ENCODE measurements around the gene TRAF4.
"Not testable (repeated sequence)": the region's sequence is repeated elsewhere in the genome, so short reads cannot be mapped to it uniquely, and the experiment has no call there.

The TRAF4 gene

GRCh38 chr17:28734712-28735241 is 9.0 kb upstream of the TRAF4 start:
- H3K4me1 ChIP-seq (ENCODE audit: control extremely low read depth in 1 of 4, control insufficient read depth in 4 of 4, insufficient read depth in 4 of 4, low read length in 3 of 4), result peaks cover 3 to 19% (median 15%) of the 10 kb centered on the region in 4 experiments

GRCh38 chr17:28735242-28735722 is 8.5 kb upstream of the TRAF4 start:
- Histone ChIP-seq H3K9me3 (ENCODE audit: control extremely low read depth in 1 of 5, control insufficient read depth in 4 of 5, insufficient read depth in 2 of 5, low read depth in 1 of 5, low read length in 4 of 5) (peaks cover 0 to 3% (median 0%) of the 10 kb centered on the region in 5 experiments), H3K4me1 (ENCODE audit: control extremely low read depth in 1 of 4, control insufficient read depth in 4 of 4, insufficient read depth in 4 of 4, low read length in 3 of 4) (peaks cover 3 to 22% (median 17%) of the 10 kb centered on the region in 4 experiments), H3K36me3 (ENCODE audit: control insufficient read depth in 4 of 4, insufficient read depth in 4 of 4, low read length in 3 of 4) (peaks cover 0 to 5% (median 4%) of the 10 kb centered on the region in 4 experiments), H3K27me3 (replicated peaks in 2 of 5; ENCODE audit: control insufficient read depth in 4 of 5, insufficient read depth in 5 of 5, low read length in 4 of 5) (no peaks in the 10 kb centered on the region), H3K4me3 (ENCODE audit: control insufficient read depth in 1 of 7, extremely low read depth in 1 of 7, insufficient read depth in 4 of 7, low read depth in 2 of 7, low read length in 6 of 7) (no peak overlapping the region), H3K27ac (ENCODE audit: insufficient read depth in 1 of 2, low read depth in 1 of 2, low read length in 2 of 2, poor library complexity in 1 of 2, severe bottlenecking in 2 of 2) (peak overlapping the region in 1 of 2 experiments; percentile 15)
- ChIA-PET POLR2A (no interaction called here), CTCF (interaction anchor here (1.5 to 17.9 kb wide), 2 partner anchors 9 to 11 kb away, joined by 4 to 507 read pairs; partner anchors contain the start of genes TLCD1 and TRAF4)
- WGBS (ENCODE audit: insufficient coverage), result 84% methylated on average over 3 of the region's 5 CpGs
- no peak for DNase-seq

More at GRCh38 chr17:28734712-28735241, 9.0 kb upstream of the TRAF4 start:
- no peak for DNase-seq
- Histone ChIP-seq H3K4me3 (ENCODE audit: control insufficient read depth in 1 of 7, extremely low read depth in 1 of 7, insufficient read depth in 4 of 7, low read depth in 2 of 7, low read length in 6 of 7) (no peak overlapping the region), H3K36me3 (ENCODE audit: control insufficient read depth in 4 of 4, insufficient read depth in 4 of 4, low read length in 3 of 4) (peaks cover 0 to 5% (median 4%) of the 10 kb centered on the region in 4 experiments), H3K27ac (ENCODE audit: insufficient read depth in 1 of 2, low read depth in 1 of 2, low read length in 2 of 2, poor library complexity in 1 of 2, severe bottlenecking in 2 of 2) (peak overlapping the region in 1 of 2 experiments; percentile 15), H3K27me3 (replicated peaks in 2 of 5; ENCODE audit: control insufficient read depth in 4 of 5, insufficient read depth in 5 of 5, low read length in 4 of 5) (no peaks in the 10 kb centered on the region), H3K9me3 (ENCODE audit: control extremely low read depth in 1 of 5, control insufficient read depth in 4 of 5, insufficient read depth in 2 of 5, low read depth in 1 of 5, low read length in 4 of 5) (peaks cover 0 to 3% (median 0%) of the 10 kb centered on the region in 5 experiments)
- ChIA-PET POLR2A (no interaction called here), CTCF (interaction anchor here (1.5 to 17.9 kb wide), 2 partner anchors 8 to 11 kb away, joined by 4 to 507 read pairs; partner anchors contain the start of genes TLCD1 and TRAF4)
- 100% methylated on average over 7 of the region's 10 CpGs for WGBS (ENCODE audit: insufficient coverage)

GRCh38 chr17:28735913-28736769 is 7.7 kb upstream of the TRAF4 start:
- CTCF ChIA-PET, result interaction anchor here (0.6 to 18.9 kb wide), 4 partner anchors 9 to 45 kb away, joined by 3 to 507 read pairs (median 256); partner anchors contain the start of genes NEK8, RPL23A, TLCD1 and TRAF4
- WGBS (ENCODE audit: insufficient coverage), result no CpG with 5 or more reads among the region's 8 CpGs
- H3K27me3 ChIP-seq (replicated peaks in 2 of 5; ENCODE audit: control insufficient read depth in 4 of 5, insufficient read depth in 5 of 5, low read length in 4 of 5); H3K9me3 ChIP-seq (ENCODE audit: control extremely low read depth in 1 of 5, control insufficient read depth in 4 of 5, insufficient read depth in 2 of 5, low read depth in 1 of 5, low read length in 4 of 5); H3K4me3 ChIP-seq (ENCODE audit: control insufficient read depth in 1 of 7, extremely low read depth in 1 of 7, insufficient read depth in 4 of 7, low read depth in 2 of 7, low read length in 6 of 7); DNase-seq; POLR2A ChIA-PET; H3K36me3 ChIP-seq (ENCODE audit: control insufficient read depth in 4 of 4, insufficient read depth in 4 of 4, low read length in 3 of 4); H3K27ac ChIP-seq (ENCODE audit: insufficient read depth in 1 of 2, low read depth in 1 of 2, low read length in 2 of 2, poor library complexity in 1 of 2, severe bottlenecking in 2 of 2): not testable (repeated sequence)
- peaks cover 3 to 31% (median 25%) of the 10 kb centered on the region in 4 experiments for H3K4me1 ChIP-seq (ENCODE audit: control extremely low read depth in 1 of 4, control insufficient read depth in 4 of 4, insufficient read depth in 4 of 4, low read length in 3 of 4)

- ChIA-PET POLR2A (no interaction called here), CTCF (interaction anchor here (0.6 to 18.9 kb wide), 3 partner anchors 10 to 46 kb away, joined by 3 to 507 read pairs (median 3); partner anchors contain the start of genes NEK8, RPL23A and TLCD1)
- WGBS (ENCODE audit: insufficient coverage), result 96% methylated on average over 8 of the region's 12 CpGs
- Histone ChIP-seq H3K27me3 (replicated peaks in 2 of 5; ENCODE audit: control insufficient read depth in 4 of 5, insufficient read depth in 5 of 5, low read length in 4 of 5) (no peaks in the 10 kb centered on the region), H3K27ac (ENCODE audit: insufficient read depth in 1 of 2, low read depth in 1 of 2, low read length in 2 of 2, poor library complexity in 1 of 2, severe bottlenecking in 2 of 2) (no peak overlapping the region), H3K4me3 (ENCODE audit: control insufficient read depth in 1 of 7, extremely low read depth in 1 of 7, insufficient read depth in 4 of 7, low read depth in 2 of 7, low read length in 6 of 7) (no peak overlapping the region), H3K4me1 (ENCODE audit: control extremely low read depth in 1 of 4, control insufficient read depth in 4 of 4, insufficient read depth in 4 of 4, low read length in 3 of 4) (peaks cover 3 to 42% (median 37%) of the 10 kb centered on the region in 4 experiments), H3K9me3 (ENCODE audit: control extremely low read depth in 1 of 5, control insufficient read depth in 4 of 5, insufficient read depth in 2 of 5, low read depth in 1 of 5, low read length in 4 of 5) (peaks cover 0 to 3% (median 0%) of the 10 kb centered on the region in 5 experiments), H3K36me3 (ENCODE audit: control insufficient read depth in 4 of 4, insufficient read depth in 4 of 4, low read length in 3 of 4) (peaks cover 0 to 5% (median 4%) of the 10 kb centered on the region in 4 experiments)
- DNase-seq, result no peak
These were observed 6.5 kb upstream of the TRAF4 start for GRCh38 chr17:28737316-28737715.

- Histone ChIP-seq H3K27me3 (replicated peaks in 2 of 5; ENCODE audit: control insufficient read depth in 4 of 5, insufficient read depth in 5 of 5, low read length in 4 of 5) (no peaks in the 10 kb centered on the region), H3K4me1 (ENCODE audit: control extremely low read depth in 1 of 4, control insufficient read depth in 4 of 4, insufficient read depth in 4 of 4, low read length in 3 of 4) (peaks cover 3 to 49% (median 44%) of the 10 kb centered on the region in 4 experiments), H3K36me3 (ENCODE audit: control insufficient read depth in 4 of 4, insufficient read depth in 4 of 4, low read length in 3 of 4) (peaks cover 0 to 5% (median 4%) of the 10 kb centered on the region in 4 experiments), H3K27ac (ENCODE audit: insufficient read depth in 1 of 2, low read depth in 1 of 2, low read length in 2 of 2, poor library complexity in 1 of 2, severe bottlenecking in 2 of 2) (no peak overlapping the region), H3K4me3 (ENCODE audit: control insufficient read depth in 1 of 7, extremely low read depth in 1 of 7, insufficient read depth in 4 of 7, low read depth in 2 of 7, low read length in 6 of 7) (no peak overlapping the region), H3K9me3 (ENCODE audit: control extremely low read depth in 1 of 5, control insufficient read depth in 4 of 5, insufficient read depth in 2 of 5, low read depth in 1 of 5, low read length in 4 of 5) (peaks cover 0 to 3% (median 0%) of the 10 kb centered on the region in 5 experiments)
- ChIA-PET POLR2A (interaction anchor here (0.5 kb wide), 1 partner anchor 25 kb away, joined by 3 read pairs; no protein-coding TSS in a partner anchor), CTCF (interaction anchor here (1.0 to 18.9 kb wide), 2 partner anchors 11 to 12 kb away, joined by 3 to 507 read pairs; partner anchors contain the start of genes NEK8, RPL23A and TLCD1)
- peak in 1 of 3 donors; percentile 44 for DNase-seq
- 96% methylated on average over 14 of the region's 22 CpGs for WGBS (ENCODE audit: insufficient coverage)
These were observed 5.8 kb upstream of the TRAF4 start for GRCh38 chr17:28737770-28738679.

GRCh38 chr17:28738680-28739384 is 5.0 kb upstream of the TRAF4 start:
- H3K27me3 ChIP-seq (replicated peaks in 2 of 5; ENCODE audit: control insufficient read depth in 4 of 5, insufficient read depth in 5 of 5, low read length in 4 of 5), result no peaks in the 10 kb centered on the region
- ChIA-PET CTCF (interaction anchor here (18.9 kb wide), 1 partner anchor 12 kb away, joined by 507 read pairs; the partner anchor contains the start of genes NEK8, RPL23A and TLCD1), POLR2A (interaction anchor here (0.5 to 0.7 kb wide), 2 partner anchors 10 to 24 kb away, joined by 3 to 4 read pairs; partner anchors contain the start of gene NEK8)
- no peak overlapping the region for H3K4me3 ChIP-seq (ENCODE audit: control insufficient read depth in 1 of 7, extremely low read depth in 1 of 7, insufficient read depth in 4 of 7, low read depth in 2 of 7, low read length in 6 of 7)
- peak; percentile 65 to 95 (median 92) for DNase-seq
- WGBS (ENCODE audit: insufficient coverage), result 72% methylated on average over 6 of the region's 10 CpGs
- peaks cover 3 to 55% (median 50%) of the 10 kb centered on the region in 4 experiments for H3K4me1 ChIP-seq (ENCODE audit: control extremely low read depth in 1 of 4, control insufficient read depth in 4 of 4, insufficient read depth in 4 of 4, low read length in 3 of 4)
- H3K36me3 ChIP-seq (ENCODE audit: control insufficient read depth in 4 of 4, insufficient read depth in 4 of 4, low read length in 3 of 4), result peaks cover 0 to 5% (median 4%) of the 10 kb centered on the region in 4 experiments
- no peak overlapping the region for H3K27ac ChIP-seq (ENCODE audit: insufficient read depth in 1 of 2, low read depth in 1 of 2, low read length in 2 of 2, poor library complexity in 1 of 2, severe bottlenecking in 2 of 2)
- H3K9me3 ChIP-seq (ENCODE audit: control extremely low read depth in 1 of 5, control insufficient read depth in 4 of 5, insufficient read depth in 2 of 5, low read depth in 1 of 5, low read length in 4 of 5), result peaks cover 0 to 3% (median 0%) of the 10 kb centered on the region in 5 experiments

Measured in common myeloid progenitor, CD34-positive (primary cell).